Pancreas (tissue), 10 donors: ENCODE data around the gene GSS. TPM values are rescaled to one million over a fixed set of nuclear protein-coding genes. Genes with fewer than 3 reads are reported as not detected.

Source experiments
- ATAC-seq, 4 donors: fragments of 200-7000 bp; cut with Tn5 transposase; one replicate each; pipeline versions ENCODE4 v1.8.0 to v1.9.1; 2020; ENCODE audit warnings: mild to moderate bottlenecking in 4 of 4, moderate library complexity in 4 of 4
- DNase-seq, 6 donors: peaks; one replicate each; pipeline ENCODE4 v3.0.0-alpha.2; 2020
- FAIRE-seq: peaks from 2 replicates; lab custom pipeline; 2012; peaks lifted over from hg19 to GRCh38; lab: Jason Lieb, UNC
- H3K27ac ChIP-seq, 4 donors: fragments of 200-600 bp; sonication (generic); 1 replicate in 3 of 4; 2 replicates in 1 of 4; pipeline versions ENCODE4 v1.5.0 to v1.8.0; 2020
- H3K27me3 ChIP-seq, 4 donors: fragments of 200-600 bp; one replicate each; pipeline ENCODE4 v1.8.0; 2021
- H3K36me3 ChIP-seq, 3 donors: fragments of 200-600 bp; sonication (generic) in 1 of 3; one replicate each; pipeline versions ENCODE4 v1.5.0 to v1.8.0; 2020 to 2021
- H3K4me1 ChIP-seq, 3 donors: fragments of 200-600 bp; one replicate each; pipeline ENCODE4 v1.8.0; 2021
- H3K4me3 ChIP-seq, 4 donors: fragments of 200-600 bp; sonication (generic) in 2 of 4; one replicate each; pipeline versions ENCODE4 v1.5.0 to v1.8.0; 2020 to 2021
- H3K9me3 ChIP-seq, 4 donors: fragments of 200-600 bp; one replicate each; pipeline ENCODE4 v1.8.0; 2021
- CTCF ChIP-seq, 4 donors: fragments of 200-600 bp; sonication (generic) in 3 of 4; IDR thresholded peaks; one replicate each; pipeline versions ENCODE4 v1.5.0 to v1.8.0; 2021; ENCODE audit warnings: antibody characterized with exemption in 4 of 4
- WGBS, 2 donors: extraction: QIAGEN DNeasy Blood & Tissue Kit; methylation state at CpG; one replicate each; pipeline ENCODE4 v1.1.7; 2013; 5-methylcytosine and 5-hydroxymethylcytosine counted together
- intact Hi-C, 3 donors: fragments of 100-400 bp; cut with DNase I; formaldehyde crosslinking; loops; one replicate each; pipeline versions ENCODE4 v1.11.1 to v1.14.2; 2022
- polyA plus RNA-seq, 2 donors: library from polyadenylated mRNA; stranded (reverse); fragments of 200-250 nt; gene quantifications; one replicate each; pipeline ENCODE4 v1.2.3, GENCODE V29; 2013
- total RNA-seq, 6 donors: library from RNA; stranded (reverse); fragmentation: NEBNext Ultra II Directional in 4 of 6; extraction: Animal tissue kit (Norgen Biotek cat#: 25700) in 4 of 6; gene quantifications; one replicate each; pipeline versions ENCODE4 v1.2.1 to v1.2.4, GENCODE V29; 2021 to 2023
- donor health status: healthy with polysubstance abuse.
- donor health status: DM: no; HTN: no; CAD: no; lungs with moderate emphysema.
- donor health status: DM: no; HTN: no; CAD: no.
- donor health status: control.
- donor health status: control.
- donor health status: Bipolar disorder and iron deficiency.
- donor health status: DM: yes; HTN: yes; CAD: no.
- donor health status: DM: no; HTN: no; CAD: no.
- donor health status: DM: no; HTN: no; CAD: no.
- donor health status: DM: yes; HTN: yes; CAD: no.

Gene GSS
- total and polyA plus RNA-seq, 8 donors: 6.7 to 32.2 (median 14.4) TPM

DNA sequence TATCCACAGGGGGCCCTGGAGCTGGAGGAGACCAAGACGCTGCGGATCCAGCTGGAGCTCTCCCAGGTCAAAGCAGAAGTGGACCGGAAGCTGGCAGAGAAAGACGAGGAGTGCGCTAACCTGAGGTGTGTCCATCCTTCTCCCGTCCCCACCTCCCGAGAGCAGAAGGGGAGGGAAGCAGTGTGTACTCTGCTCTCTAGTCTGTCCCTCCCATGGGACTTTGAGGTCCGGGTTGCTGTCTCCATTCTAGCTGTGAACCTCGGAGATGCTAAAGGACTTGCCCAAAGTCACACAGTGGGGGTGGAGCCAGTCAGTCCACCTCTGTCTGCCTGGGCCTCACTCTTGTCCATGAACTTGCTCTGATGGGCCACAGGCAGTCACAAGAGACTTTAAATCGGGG, 44.2 kb upstream of the GSS start:
- no peak overlapping the region for H3K27ac ChIP-seq
- no peaks in the 10 kb centered on the region for H3K27me3 ChIP-seq
- 79 to 82% methylated on average over 10 of the region's 10 CpGs for WGBS, 2 donors
- DNase-seq: peak in 1 of 6 donors; percentile 33
- no peaks in the 10 kb centered on the region for H3K9me3 ChIP-seq
- H3K36me3 ChIP-seq: peaks cover 2 to 72% (median 41%) of the 10 kb centered on the region in 3 donors
- H3K4me1 ChIP-seq: no peaks in the 10 kb centered on the region
- FAIRE-seq: no peak
- intact Hi-C loops: no loop called here
- H3K4me3 ChIP-seq: no peak overlapping the region
- TF ChIP-seq CTCF (IDR thresholded peaks at IDR 0.05): no peak
- ATAC-seq: no peak

GRCh38 chr20:34999021-34999451, 43.4 kb upstream of the GSS start:
- Histone ChIP-seq H3K27ac (no peak overlapping the region), H3K4me3 (no peak overlapping the region), H3K4me1 (no peaks in the 10 kb centered on the region), H3K27me3 (no peaks in the 10 kb centered on the region), H3K36me3 (peaks cover 0 to 68% (median 35%) of the 10 kb centered on the region in 3 donors), H3K9me3 (no peaks in the 10 kb centered on the region)
- ATAC-seq (no peak), FAIRE-seq (no peak), DNase-seq (peak in 1 of 6 donors; percentile 55)
- WGBS, 2 donors: 94 to 96% methylated on average over 25 of the region's 25 CpGs
- intact Hi-C loops: no loop called here
- TF ChIP-seq CTCF (IDR thresholded peaks at IDR 0.05): no peak

GRCh38 chr20:34998331-34998950, 42.8 kb upstream of the GSS start:
- no peak overlapping the region for H3K27ac ChIP-seq
- H3K9me3 ChIP-seq: no peaks in the 10 kb centered on the region
- no peaks in the 10 kb centered on the region for H3K27me3 ChIP-seq
- H3K4me1 ChIP-seq: no peaks in the 10 kb centered on the region
- ATAC-seq (no peak), DNase-seq (peak in 1 of 6 donors; percentile 64), FAIRE-seq (no peak)
- no peak for TF ChIP-seq CTCF (IDR thresholded peaks at IDR 0.05)
- H3K36me3 ChIP-seq: peaks cover 0 to 65% (median 34%) of the 10 kb centered on the region in 3 donors
- 93% methylated on average over 28 of the region's 28 CpGs for WGBS, 2 donors
- no peak overlapping the region for H3K4me3 ChIP-seq
- intact Hi-C loops: no loop called here

DNA sequence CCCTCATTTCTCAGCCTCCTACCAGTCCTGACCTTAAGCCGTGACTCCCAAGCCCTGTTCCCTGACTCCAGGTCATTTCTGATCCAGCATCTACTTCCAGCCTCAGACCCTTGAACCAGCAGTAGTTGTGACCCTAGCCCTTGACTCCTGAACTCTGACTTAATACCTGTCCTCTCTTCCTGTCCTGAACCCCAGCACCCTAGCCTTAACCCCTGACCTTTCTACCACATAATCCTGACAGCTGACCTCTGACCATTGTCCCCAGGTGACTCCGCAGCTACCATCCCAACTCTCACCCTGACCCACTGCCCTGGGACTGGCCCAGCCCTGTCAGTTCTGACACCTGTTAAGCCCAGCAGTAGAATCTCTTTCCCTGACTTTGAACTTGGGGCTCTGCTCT, 42.2 kb upstream of the GSS start:
- Histone ChIP-seq H3K27ac (no peak overlapping the region), H3K4me1 (no peaks in the 10 kb centered on the region), H3K27me3 (no peaks in the 10 kb centered on the region), H3K9me3 (no peaks in the 10 kb centered on the region), H3K36me3 (peaks cover 0 to 59% (median 27%) of the 10 kb centered on the region in 3 donors), H3K4me3 (no peak overlapping the region)
- TF ChIP-seq CTCF (IDR thresholded peaks at IDR 0.05): no peak
- DNase-seq (peak in 1 of 6 donors; percentile 21), FAIRE-seq (no peak), ATAC-seq (no peak)
- 95% methylated on average over 2 of the region's 2 CpGs for WGBS, 2 donors
- intact Hi-C loops: no loop called here

- peak in 1 of 6 donors; percentile 72 for DNase-seq
- peaks cover 0 to 53% (median 21%) of the 10 kb centered on the region in 3 donors for H3K36me3 ChIP-seq
- intact Hi-C loops: no loop called here
- no peak overlapping the region for H3K4me3 ChIP-seq
- WGBS, 2 donors: 81 to 87% methylated on average over 17 to 39 of the region's 39 CpGs
- TF ChIP-seq CTCF (IDR thresholded peaks at IDR 0.05): no peak
- no peaks in the 10 kb centered on the region for H3K4me1 ChIP-seq
- no peak overlapping the region for H3K27ac ChIP-seq
- FAIRE-seq: no peak
- H3K9me3 ChIP-seq: no peaks in the 10 kb centered on the region
- no peaks in the 10 kb centered on the region for H3K27me3 ChIP-seq
- ATAC-seq: peak in 3 of 4 donors; percentile 17 to 34 (median 20)
Observed at GRCh38 chr20:34997131-34997561, 41.5 kb upstream of the GSS start.
